ENCODE results near the gene CTDSP1.

DNA sequence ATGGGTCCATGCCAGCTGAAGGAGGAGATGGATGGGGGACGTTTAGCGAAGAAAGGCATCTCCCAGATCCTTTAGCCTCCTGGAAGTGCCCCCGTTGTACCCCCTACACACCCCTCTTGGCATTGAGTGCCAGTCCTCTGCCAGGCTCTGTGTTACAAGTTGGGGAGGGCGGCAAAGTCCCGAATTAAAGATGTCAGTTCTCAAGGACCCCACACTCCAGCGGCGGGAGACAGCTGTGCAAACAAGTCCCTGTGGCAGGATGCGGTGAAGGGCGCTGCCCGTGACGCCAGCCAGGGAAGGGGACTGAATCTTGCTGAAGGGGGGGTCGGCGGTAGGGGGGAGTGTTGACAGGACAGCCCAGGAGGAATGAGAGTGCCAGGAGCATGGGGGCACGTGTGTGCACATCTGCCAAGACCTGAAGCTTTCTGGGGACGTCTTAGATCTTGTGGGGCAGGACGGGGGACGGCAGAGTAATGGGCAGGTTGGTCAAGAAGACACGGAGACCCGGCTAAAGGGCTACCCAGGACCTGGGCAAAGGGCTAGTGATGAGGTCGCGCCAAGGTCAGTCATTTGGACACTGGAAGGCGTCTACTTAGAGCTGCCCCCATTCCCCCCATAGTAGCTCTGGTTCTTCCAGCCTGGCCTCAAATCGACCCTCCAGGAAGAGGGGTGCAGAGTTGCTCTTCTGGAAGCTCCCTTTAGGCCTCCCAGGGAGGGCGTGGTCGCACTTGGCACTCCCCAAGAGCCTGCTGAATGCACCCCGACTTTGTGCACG lies 2.8 kb upstream of the CTDSP1 start:
- TF ChIP-seq RFX5 (IDR thresholded peaks at IDR 0.05; ENCODE audit: low read length), result no peak
- no peak for TF ChIP-seq MXI1 (IDR thresholded peaks at IDR 0.05; ENCODE audit: low read depth, low read length)
- no peak for TF ChIP-seq EP300 (IDR thresholded peaks at IDR 0.05; ENCODE audit: borderline replicate concordance in 1 of 2, low read depth in 1 of 2, low read length in 1 of 2)
- TF ChIP-seq, protein P1, sequence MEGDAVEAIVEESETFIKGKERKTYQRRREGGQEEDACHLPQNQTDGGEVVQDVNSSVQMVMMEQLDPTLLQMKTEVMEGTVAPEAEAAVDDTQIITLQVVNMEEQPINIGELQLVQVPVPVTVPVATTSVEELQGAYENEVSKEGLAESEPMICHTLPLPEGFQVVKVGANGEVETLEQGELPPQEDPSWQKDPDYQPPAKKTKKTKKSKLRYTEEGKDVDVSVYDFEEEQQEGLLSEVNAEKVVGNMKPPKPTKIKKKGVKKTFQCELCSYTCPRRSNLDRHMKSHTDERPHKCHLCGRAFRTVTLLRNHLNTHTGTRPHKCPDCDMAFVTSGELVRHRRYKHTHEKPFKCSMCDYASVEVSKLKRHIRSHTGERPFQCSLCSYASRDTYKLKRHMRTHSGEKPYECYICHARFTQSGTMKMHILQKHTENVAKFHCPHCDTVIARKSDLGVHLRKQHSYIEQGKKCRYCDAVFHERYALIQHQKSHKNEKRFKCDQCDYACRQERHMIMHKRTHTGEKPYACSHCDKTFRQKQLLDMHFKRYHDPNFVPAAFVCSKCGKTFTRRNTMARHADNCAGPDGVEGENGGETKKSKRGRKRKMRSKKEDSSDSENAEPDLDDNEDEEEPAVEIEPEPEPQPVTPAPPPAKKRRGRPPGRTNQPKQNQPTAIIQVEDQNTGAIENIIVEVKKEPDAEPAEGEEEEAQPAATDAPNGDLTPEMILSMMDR (IDR thresholded peaks at IDR 0.05), result no peak
